NCI-H2196 (cell line): ENCODE data around the gene RAB40C.
A peak's percentile ranks its signal among the peaks of the same experiment; 100 is the strongest.

Experiments
- DNase-seq: peaks from one replicate; lab custom pipeline; 2025; ENCODE audit not compliant: unreplicated experiment; lab: John Stamatoyannopoulos, UW

Gene RAB40C

DNA sequence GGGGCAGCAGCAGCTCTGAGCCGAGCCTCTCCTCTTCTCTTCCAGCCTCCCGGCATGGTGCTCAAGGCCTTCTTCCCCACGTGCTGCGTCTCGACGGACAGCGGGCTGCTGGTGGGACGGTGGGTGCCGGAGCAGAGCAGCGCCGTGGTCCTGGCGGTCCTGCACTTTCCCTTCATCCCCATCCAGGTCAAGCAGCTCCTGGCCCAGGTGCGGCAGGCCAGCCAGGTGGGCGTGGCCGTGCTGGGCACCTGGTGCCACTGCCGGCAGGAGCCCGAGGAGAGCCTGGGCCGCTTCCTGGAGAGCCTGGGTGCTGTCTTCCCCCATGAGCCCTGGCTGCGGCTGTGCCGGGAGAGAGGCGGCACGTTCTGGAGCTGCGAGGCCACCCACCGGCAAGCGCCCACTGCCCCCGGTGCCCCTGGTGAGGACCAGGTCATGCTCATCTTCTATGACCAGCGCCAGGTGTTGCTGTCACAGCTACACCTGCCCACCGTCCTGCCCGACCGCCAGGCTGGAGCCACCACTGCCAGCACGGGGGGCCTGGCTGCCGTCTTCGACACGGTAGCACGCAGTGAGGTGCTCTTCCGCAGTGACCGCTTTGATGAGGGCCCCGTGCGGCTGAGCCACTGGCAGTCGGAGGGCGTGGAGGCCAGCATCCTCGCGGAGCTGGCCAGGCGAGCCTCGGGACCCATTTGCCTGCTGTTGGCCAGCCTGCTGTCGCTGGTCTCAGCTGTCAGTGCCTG, 15.7 kb upstream of the RAB40C start:
- no peak for DNase-seq

DNA sequence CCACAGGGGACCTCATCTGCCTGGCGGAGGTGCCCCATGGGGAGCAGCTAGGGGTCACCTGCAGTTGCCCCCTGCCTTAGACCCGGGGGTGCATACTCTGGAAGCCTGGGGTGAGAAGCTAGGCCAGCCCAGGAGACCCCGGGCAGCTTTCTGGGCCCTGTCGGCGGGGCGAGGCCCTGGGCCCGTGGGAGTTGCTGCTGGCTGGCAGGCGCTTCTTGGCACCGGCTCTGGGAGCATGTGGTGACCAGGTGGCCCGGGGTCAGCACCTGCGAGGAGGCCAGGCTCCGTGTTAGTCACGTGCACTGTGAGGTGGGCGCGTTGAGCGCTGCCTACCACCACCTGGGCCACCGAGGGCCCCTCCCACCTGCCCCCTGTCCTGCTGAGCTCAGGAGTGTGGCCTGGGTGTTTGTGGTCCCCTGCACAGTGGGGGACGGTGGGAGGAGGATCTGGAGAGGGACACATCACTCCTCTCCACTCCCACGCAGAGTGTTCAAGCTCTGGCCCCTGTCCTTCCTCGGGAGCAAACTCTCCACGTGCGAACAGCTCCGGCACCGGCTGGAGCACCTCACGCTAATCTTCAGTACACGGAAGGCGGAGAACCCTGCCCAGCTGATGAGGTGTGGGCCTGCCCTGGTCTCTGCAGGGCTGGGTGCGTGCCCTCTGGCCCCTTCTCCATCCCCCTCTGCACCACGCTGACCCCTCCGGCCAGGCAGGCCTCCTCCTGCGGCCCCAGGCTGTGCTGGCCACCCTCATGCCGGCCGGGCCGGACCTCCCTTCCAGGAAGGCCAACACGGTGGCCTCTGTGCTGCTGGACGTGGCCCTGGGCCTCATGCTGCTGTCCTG, 14.3 kb upstream of the RAB40C start:
- no peak for DNase-seq

DNA sequence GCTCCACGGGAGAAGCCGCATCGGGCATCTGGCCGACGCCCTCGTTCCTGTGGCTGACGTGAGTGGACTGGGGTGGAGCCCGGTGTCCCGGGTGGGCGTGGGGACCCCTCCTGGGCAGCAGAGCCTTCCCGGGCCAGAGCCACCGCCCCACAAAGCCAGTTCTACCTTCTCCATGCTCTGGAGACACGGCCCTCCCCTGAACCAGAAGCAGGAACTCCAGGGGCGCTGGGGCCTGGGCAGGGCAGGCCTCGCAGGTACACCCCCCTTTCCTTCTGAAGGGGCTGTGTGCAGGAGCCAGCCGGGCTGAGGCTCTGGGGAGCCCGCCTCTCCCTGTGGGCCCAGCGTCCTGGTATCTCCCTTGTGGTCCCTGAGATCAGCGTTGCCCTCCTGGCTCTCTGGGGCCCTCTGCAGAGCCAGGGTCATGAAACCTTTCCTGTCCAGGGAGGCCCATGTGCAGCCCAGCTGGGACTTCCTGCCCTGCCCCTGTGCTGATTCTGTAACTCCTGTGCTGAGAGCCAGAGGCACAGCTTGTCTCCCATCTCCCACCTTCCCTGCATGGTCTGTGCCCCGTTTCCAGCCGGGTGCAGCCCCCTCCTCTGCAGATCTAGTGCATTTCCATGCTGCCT, 13.6 kb upstream of the RAB40C start:
- no peak for DNase-seq

DNA sequence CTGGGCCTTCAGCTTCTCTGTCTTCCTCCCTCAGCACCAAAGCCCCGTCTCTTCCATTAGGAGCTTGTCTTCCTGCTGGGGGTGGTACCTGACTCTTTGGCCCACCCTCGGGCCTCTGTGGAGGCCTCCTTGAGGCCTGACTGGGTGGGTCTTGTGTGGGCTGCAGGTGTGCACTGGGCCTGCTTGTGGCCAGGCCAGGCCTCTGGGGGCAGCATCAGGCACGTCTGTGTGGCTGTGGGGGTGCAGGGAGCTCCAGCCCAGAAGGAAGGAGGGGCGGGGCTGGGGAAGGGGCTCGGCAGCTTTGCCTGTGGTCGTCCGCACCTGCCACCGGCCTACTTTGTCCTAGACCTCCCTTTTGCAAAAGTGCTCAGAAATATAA, 13.1 kb upstream of the RAB40C start:
- DNase-seq: no peak

DNA sequence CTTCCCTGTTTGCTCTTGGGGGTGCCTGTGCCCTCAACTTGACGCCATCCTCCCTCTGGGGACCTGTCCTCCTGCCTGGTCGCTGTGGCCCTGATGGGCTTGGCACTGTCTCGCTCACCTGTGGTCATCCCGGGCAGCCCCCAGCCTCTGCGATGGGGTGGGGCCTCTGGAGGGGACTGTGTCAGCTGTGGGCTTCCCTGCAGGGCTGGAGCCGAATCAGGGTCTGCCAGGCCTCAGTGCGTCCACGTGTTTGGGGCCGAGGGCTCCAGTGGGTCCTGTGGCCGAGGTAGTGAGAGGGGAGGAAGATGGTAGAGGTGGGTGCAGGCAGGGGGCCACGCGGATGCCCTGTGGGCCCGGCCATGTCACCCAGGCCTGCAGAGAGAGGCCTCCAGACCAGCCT, 12.1 kb upstream of the RAB40C start:
- DNase-seq: no peak

DNA sequence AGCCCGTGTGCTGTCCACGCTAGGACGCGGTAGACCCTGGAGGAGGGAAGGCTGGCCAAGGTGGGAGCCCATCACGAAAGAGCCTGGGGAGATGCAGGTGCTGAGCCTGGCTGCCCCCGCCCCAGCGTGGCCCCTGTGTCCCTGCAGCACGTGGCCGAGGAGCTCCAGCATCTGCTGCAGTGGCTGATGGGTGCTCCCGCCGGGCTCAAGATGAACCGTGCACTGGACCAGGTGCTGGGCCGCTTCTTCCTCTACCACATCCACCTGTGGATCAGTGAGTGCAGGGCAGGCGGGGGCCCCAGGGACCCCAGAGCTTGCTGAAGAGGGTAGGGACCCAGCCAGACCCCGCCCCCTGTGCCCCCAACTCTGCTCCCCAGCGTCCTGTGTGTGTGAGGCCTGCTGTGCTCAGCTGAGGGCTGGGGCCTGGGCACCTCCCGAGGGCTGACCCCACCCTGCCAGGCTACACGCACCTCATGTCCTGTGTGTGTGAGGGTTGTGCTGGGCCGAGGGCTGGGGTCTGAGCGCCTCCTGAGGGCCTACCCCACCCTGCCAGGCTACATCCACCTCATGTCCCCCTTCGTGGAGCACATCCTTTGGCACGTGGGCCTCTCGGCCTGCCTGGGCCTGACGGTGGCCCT, 11.5 kb upstream of the RAB40C start:
- DNase-seq: no peak

DNA sequence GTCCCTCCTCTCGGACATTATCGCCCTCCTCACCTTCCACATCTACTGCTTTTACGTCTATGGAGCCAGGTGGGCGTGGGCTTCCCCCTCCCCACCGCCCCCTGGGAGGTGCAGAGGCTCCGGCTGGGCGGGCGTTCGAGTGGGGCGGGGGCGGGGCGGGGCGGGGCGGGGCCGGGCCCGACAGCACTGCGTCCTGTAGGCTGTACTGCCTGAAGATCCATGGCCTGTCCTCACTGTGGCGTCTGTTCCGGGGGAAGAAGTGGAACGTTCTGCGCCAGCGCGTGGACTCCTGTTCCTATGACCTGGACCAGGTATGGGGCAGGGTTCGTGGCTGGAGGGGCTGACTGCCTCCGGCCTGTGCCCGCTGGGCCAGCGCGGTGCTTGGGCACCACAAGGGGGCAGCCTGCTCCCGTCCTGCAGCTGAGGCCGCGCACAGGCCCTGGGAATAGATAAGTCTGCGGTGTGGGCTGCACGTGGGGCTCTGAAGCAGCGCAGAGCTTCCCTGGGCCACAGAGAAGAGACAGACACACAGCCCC, 10.9 kb upstream of the RAB40C start:
- DNase-seq: peak; percentile 30

DNA sequence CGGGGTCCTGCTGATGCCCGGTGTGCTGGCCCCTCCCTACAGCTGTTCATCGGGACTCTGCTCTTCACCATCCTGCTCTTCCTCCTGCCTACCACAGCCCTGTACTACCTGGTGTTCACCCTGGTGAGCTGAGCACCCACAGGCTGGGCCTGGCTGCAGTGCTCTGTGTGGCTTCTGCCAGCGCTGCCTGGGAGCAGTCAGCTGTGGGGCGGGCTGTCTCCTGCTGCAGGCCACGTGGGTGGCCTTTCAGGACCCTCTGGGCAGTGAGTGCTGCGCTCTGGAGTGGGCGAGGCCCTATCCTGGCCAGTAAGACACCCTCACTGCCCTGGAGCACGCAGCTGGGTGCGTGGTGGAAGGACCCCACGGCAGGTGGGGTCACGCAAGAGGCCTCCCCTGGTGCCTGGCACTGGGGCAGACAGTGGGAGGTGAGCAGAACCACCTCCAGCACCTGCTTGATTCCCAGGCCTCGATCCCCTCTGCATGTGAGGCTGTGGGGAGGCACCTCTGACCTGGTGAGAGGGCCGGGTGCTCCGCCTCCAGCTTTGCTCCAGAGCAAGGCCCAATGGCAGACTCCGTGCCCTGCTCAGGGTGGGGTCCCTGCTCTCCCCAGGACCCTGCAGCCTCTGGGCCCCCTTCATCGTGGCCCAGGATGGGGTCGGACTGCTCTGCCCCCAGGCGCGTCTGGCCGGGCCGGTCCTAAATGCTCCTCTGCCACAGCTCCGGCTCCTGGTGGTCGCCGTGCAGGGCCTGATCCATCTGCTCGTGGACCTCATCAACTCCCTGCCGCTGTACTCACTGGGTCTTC, 9.5 kb upstream of the RAB40C start:
- DNase-seq: no peak

DNA sequence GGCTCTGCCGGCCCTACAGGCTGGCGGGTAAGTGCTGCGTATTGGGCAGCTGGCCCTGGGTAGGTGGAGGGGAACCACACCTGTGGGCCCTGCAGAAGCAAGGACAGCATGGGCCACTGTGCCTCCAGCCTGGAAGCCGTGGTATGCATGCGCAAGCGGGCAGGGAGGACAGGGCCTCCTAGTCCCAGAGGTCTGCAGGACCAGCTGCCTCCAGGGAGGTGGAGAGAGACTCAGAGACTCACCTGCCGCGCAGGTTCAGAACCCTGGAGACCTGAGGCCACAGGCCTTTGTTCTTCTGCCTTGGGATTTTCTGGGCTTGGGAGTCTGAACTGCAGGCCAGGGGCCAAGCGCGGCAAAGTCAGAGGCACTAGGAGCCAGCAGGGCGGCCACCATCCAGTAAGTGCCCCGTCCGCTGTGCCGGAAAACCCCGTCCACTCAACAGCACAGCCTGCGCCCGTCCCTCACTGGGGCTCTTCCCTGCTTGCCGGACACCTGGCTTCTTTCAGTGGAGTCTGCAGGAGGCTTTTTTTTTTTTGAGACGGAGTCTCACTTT, 8.8 kb upstream of the RAB40C start:
- no peak for DNase-seq

DNA sequence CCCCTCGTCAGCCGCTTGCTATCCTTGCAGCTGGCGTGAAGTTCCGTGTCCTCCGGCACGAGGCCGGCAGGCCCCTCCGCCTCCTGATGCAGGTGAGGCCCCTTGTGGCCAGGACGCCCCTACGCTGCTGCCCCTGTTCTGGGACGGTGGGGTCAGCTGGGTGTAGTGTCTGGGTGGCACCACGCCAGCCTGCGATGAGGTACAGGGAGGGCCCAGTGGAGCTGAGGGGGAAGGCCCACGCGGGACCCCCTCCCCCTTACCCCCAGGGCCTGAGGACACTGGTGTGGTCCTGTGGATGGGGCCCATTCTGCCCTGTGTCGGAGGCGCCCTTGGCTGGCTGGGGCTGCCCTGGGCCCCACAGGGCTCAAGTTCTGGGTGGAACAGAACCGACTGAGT, 7.7 kb upstream of the RAB40C start:
- no peak for DNase-seq

DNA sequence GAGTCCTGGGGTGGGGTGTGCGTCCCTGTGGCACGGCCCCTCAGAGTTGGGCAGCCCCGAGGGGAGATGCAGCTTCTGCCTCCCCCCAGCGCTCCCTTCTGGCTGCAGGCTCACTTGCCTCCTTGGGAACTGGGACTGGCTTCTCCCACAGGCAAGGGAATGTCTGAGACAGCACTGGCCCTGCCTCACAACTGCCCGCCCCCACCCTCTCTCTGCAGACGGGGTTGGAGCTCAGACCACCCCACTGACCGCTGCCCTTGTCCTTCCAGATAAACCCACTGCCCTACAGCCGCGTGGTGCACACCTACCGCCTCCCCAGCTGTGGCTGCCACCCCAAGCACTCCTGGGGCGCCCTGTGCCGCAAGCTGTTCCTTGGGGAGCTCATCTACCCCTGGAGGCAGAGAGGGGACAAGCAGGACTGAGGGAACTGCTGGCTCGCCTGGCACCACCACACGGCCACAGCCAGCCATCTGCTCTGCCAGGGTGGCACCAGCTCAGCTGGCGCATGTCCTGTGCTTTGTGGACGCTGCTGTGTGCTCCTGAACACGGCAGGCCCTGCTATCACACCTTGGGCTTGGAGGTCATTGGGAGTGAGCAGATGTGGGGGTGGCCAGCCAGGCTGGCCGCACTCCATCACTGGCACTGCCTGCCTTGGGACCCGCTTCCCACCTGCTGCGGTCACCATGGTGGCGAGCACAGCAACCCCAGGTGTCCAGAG, 7.1 kb upstream of the RAB40C start:
- no peak for DNase-seq

DNA sequence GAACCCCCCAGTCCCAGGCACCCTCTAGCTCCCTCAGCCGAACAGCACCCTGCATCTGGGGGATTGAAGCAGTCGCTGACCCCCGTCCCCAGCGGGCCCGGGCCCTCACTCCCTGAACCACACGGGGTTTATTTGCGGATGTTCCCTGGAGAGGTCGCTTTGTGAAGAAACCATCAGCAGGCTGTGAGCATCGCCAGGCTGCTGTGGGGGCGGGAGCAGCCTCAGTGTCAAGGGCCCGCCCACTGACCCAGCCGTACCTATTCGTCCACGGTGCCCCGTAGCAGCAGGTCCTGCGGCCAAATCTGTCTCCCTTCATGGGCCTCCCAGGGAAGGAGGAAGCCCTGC, 6.4 kb upstream of the RAB40C start:
- DNase-seq: no peak

DNA sequence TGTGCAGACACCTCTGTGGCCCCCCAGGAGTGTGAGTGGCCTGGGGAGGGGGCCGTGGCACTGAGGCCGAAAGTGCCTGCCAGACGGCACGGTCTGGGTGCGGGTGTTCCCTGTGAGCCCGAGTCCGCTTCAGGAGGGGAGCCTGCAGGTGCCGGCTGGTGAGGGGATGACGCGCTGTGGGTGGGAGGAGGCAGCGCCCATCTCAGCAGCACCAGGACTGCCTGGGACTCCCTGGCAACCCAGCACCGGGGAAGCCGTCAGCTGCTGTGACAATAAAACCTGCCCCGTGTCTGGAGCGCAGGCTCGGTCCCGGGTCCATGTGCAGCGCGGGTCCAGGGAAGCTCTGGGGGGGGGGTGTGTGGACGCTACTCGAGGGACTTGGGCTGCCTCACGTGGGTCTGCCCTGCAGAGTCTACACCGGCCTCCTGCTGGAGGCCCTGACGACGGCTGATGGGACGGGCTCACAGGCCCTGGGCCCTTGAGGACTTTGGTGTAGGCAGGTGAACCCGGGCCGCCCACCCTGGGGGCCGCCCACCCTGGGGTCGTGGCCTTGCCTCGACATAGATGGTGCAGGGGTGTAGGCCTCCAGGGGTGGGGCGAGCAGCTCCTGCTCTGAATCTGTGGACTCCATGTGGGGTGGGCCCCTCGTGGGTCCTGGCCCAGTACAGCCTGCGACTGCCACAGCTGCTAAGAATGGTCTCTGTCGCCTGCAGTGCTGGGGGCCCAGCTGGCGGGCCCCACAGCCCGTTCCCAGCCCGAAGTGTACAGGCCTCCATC, 5.9 kb upstream of the RAB40C start:
- DNase-seq: no peak

DNA sequence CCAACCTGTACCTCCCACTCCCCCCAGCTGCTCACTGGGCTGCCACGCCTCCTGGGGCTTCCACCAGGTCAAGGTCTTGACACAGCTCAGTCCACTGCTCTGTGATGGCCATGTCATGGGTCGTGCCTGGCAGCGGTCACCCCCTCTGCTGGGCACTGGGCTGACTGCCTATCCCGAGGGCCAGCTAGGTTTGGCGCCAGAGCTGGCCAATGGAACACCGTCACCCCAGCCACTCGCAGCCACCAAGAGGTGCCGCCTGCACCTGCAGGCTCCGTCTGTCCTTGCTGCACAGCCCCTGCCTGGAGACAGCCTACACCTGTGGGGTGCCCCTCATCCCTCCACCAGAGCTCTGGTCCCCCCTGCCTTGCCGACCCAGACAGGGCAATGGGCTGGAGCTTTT, 4.5 kb upstream of the RAB40C start:
- DNase-seq: peak; percentile 29

DNA sequence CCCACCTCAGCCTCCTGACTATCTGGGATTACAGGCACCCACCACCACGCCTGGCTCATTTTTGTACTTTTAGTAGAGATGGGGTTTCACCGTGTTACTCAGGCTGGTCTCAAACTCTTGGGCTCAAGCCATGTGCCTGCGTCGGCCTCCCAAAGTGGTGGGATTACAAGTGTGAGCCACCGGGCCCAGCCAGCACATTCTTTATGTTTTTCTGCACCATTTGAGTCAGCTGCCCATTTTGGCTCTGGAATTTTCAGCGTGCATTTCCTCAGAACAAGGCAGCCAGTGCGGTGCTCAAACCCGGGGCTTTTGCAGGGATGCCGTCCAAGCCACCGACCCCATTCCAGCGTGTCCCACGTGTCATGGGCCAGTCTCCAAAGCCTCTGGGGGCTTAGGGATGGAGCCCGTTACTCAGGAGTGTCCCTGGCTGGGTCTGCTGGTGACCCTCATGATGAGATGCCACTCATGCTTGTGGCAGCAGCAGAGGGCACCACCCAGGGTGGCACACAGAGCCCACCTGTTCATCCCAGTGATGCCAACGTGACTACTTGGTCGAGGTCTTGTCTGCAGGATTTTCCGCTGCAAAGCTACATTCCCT, 3.7 kb upstream of the RAB40C start:
- no peak for DNase-seq

DNA sequence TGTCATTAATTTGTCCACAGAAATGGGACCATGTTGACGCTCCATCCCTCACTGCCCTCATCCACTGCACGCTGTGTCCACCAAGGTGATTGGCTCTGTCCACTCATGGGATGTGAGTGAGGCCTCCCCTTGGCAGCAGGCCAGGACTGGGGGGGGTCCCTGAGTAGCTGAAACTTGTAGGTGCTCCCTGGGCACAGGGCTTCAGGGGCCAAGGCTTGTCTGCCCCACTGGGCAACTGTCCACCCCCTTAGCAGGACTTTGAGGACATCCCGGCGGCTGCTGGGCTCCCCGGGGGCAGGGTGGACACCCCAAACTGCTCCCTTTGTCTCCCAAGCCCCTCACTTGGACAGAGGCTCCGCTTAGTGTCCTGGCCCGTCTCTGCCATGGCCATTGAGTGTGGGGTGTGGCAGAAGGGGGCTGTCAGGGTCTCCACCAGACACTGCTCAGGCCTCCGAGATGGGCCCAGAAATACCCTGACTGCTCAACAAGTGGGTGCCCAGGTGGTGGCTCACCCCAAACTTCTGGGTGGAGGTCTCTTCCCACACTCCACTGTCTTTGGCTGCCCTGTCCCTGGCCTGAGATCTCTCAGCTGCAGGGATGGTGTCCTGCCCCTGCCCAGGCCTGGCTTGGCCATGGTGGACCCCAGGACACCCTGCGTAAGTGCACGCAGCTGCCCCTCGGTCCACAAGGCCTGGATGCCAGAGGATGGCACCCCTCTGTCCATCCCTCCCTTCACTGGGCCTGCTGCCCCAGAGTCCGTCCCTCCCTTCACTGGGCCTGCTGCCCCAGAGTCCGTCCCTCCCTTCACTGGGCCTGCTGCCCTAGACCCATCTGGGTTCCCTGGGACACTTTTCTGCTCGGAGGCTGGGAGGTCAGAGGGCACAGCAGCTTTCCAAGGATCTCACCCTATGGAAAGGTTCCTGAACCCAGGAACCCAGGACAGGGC, 2.9 kb upstream of the RAB40C start:
- no peak for DNase-seq

DNA sequence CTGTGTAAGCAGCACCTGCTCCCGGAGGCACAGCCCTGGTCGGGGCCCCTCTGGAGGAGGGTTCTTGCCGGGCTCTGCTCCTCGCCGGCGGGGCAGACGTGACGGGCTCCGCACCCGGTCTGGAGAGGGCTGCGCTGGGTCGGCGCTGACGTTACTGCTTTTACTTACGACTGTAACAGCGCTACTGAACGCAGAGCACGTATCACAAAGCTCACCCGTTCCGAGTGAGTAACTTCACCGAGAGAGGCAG, 1.3 kb upstream of the RAB40C start:
- DNase-seq: no peak
